ENCODE data around the gene ENPP6.
A peak's percentile ranks its signal among the peaks of the same experiment; 100 is the strongest.

GRCh38 chr4:184263910-184264732 is 46.4 kb upstream of the ENPP6 start:
- TF ChIP-seq CTCF (IDR thresholded peaks at IDR 0.05) (peak; percentile 81 to 99), POLR2A (IDR thresholded peaks at IDR 0.05) (no peak), EP300 (IDR thresholded peaks at IDR 0.05) (no peak), POLR2AphosphoS5 (IDR thresholded peaks at IDR 0.05) (peak in 2 of 3 donors; percentile 3 to 55)
